Activated T-cell treated with anti-CD3 and anti-CD28 coated beads, Interleukin-2, amount 50 U/mL, for 4 hours (primary cell): ENCODE results near the gene SDSL. TPM values are rescaled to one million over a fixed set of nuclear protein-coding genes. Genes with fewer than 3 reads are reported as not detected.

Experiments
- ATAC-seq, 2 donors: fragments of 200-7000 bp; cut with Tn5 transposase; one replicate each; pipeline ENCODE4 v1.10.0; 2021
- DNase-seq: peaks from one replicate; pipeline ENCODE4 v3.0.0-alpha.2; 2020
- H3K27me3 Mint-ChIP-seq: one replicate; pipeline ENCODE4 v1.8.0; 2021; ENCODE audit warnings: low read depth, mixed read lengths
- H3K36me3 Mint-ChIP-seq: one replicate; pipeline ENCODE4 v1.8.0; 2022; ENCODE audit warnings: mixed read lengths; ENCODE audit not compliant: insufficient read depth
- H3K4me1 Mint-ChIP-seq: one replicate; pipeline ENCODE4 v1.8.0; 2021; ENCODE audit warnings: low read depth, mixed read lengths
- H3K4me3 Mint-ChIP-seq: one replicate; pipeline ENCODE4 v1.8.0; 2021; ENCODE audit warnings: mild to moderate bottlenecking, moderate library complexity, mixed read lengths
- H3K9me3 Mint-ChIP-seq: one replicate; pipeline ENCODE4 v1.8.0; 2021; ENCODE audit warnings: mixed read lengths
- total RNA-seq, 3 donors: library from RNA; stranded (reverse); gene quantifications; one replicate each; pipeline ENCODE4 v1.2.1, GENCODE V29; 2021

The SDSL gene
- total RNA-seq, 3 donors from 2014 or later, result 0.46 TPM; not detected in 2

- ATAC-seq (no peak), DNase-seq (no peak)
- no peak overlapping the region for H3K4me3 Mint-ChIP-seq
- peaks cover 88% of the 10 kb centered on the region for H3K27me3 Mint-ChIP-seq
- H3K4me1 Mint-ChIP-seq, result peaks cover 17% of the 10 kb centered on the region
- H3K36me3 Mint-ChIP-seq, result no peaks in the 10 kb centered on the region
- H3K9me3 Mint-ChIP-seq, result peaks cover 3% of the 10 kb centered on the region
These were observed 56.3 kb downstream of the SDSL start for GRCh38 chr12:113478351-113479011.

DNA sequence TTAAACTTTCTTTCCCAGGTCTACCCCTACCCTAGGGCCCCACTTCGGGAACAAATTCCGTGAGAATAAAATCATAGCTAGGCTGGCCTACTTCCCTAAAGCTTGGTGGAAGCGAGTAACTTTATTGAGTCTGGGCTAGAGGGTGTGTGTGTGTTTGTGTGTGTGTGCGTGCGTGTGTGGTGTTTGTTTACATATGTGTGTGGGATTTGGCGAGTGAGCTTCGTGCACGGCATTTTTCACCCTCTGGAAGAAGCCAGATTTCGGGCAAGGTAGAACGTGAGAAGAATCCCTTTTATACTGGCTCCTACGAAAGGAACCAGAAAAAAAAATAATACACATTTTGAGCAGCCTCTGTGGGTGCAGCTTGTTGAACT is 57.0 kb downstream of the SDSL start:
- Mint-ChIP-seq H3K9me3 (peaks cover 3% of the 10 kb centered on the region), H3K27me3 (peaks cover 89% of the 10 kb centered on the region), H3K4me1 (peaks cover 16% of the 10 kb centered on the region), H3K4me3 (no peak overlapping the region), H3K36me3 (no peaks in the 10 kb centered on the region)
- ATAC-seq, result no peak
- DNase-seq, result no peak

GRCh38 chr12:113479590-113480335 is 57.6 kb downstream of the SDSL start:
- DNase-seq, result no peak
- peaks cover 3% of the 10 kb centered on the region for H3K9me3 Mint-ChIP-seq
- no peak overlapping the region for H3K4me3 Mint-ChIP-seq
- H3K36me3 Mint-ChIP-seq, result no peaks in the 10 kb centered on the region
- peaks cover 87% of the 10 kb centered on the region for H3K27me3 Mint-ChIP-seq
- H3K4me1 Mint-ChIP-seq, result peaks cover 11% of the 10 kb centered on the region
- ATAC-seq, result peak in 1 of 2 donors; percentile 46

DNA sequence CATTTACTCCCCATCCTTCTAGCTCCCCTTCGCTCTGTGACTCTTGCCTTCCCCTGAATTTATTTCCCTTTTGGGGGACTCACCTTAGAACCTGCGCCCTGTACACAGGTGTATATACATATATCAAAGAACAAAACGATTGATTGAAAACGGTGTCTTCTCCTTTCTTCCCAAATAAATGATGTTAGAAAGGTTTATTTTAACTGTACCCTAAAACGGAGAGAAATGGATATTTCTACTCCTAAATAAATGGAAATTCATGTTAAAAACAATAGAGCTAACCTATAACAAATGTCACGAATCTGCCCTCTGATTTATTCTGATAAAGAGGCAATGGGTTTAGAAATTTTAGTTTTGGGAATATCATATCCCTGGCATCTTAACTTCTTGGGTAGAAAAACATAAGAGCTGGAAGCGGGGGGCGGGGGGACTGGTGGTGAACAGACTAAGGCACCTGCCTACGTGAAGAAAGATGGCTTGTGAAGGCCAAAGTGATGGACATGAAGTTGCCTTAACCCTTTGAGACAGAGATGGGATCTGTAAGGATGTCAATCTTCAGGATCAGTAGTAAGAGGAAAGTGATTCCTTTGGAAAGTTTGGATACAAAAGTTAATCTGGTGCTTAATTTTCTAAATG is 58.3 kb downstream of the SDSL start:
- H3K4me3 Mint-ChIP-seq, result no peak overlapping the region
- H3K4me1 Mint-ChIP-seq, result peaks cover 7% of the 10 kb centered on the region
- DNase-seq, result no peak
- H3K27me3 Mint-ChIP-seq, result peaks cover 80% of the 10 kb centered on the region
- ATAC-seq, result no peak
- peaks cover 3% of the 10 kb centered on the region for H3K9me3 Mint-ChIP-seq
- H3K36me3 Mint-ChIP-seq, result no peaks in the 10 kb centered on the region

GRCh38 chr12:113482334-113482733 is 60.2 kb downstream of the SDSL start:
- H3K4me1 Mint-ChIP-seq, result peaks cover 7% of the 10 kb centered on the region
- peaks cover 79% of the 10 kb centered on the region for H3K27me3 Mint-ChIP-seq
- no peaks in the 10 kb centered on the region for H3K36me3 Mint-ChIP-seq
- peaks cover 3% of the 10 kb centered on the region for H3K9me3 Mint-ChIP-seq
- no peak overlapping the region for H3K4me3 Mint-ChIP-seq
- DNase-seq, result no peak
- ATAC-seq, result no peak

- ATAC-seq, result no peak
These were observed 63.1 kb downstream of the SDSL start for GRCh38 chr12:113485330-113485729.

GRCh38 chr12:113486722-113487121 is 64.5 kb downstream of the SDSL start:
- ATAC-seq (no peak), DNase-seq (no peak)
- H3K9me3 Mint-ChIP-seq, result no peaks in the 10 kb centered on the region
- H3K27me3 Mint-ChIP-seq, result peaks cover 48% of the 10 kb centered on the region
- H3K36me3 Mint-ChIP-seq, result no peaks in the 10 kb centered on the region
- H3K4me3 Mint-ChIP-seq, result no peak overlapping the region
- no peaks in the 10 kb centered on the region for H3K4me1 Mint-ChIP-seq

More at GRCh38 chr12:113485330-113485729, 63.1 kb downstream of the SDSL start:
- H3K4me1 Mint-ChIP-seq, result no peaks in the 10 kb centered on the region
- peaks cover 57% of the 10 kb centered on the region for H3K27me3 Mint-ChIP-seq
- no peaks in the 10 kb centered on the region for H3K36me3 Mint-ChIP-seq
- no peaks in the 10 kb centered on the region for H3K9me3 Mint-ChIP-seq
- no peak for DNase-seq
- H3K4me3 Mint-ChIP-seq, result no peak overlapping the region

Other genes starting within 250 kb of the SDSL start
- 100 to 1,000 TPM; 213 to 236 (median 232) TPM for gene DDX54, start 236.9 kb upstream of the SDSL start, total RNA-seq
- 10 to 100 TPM; 24.6 to 31.0 (median 27.5) TPM for gene RITA1, start 236.7 kb upstream of the SDSL start, total RNA-seq
- gene TPCN1, start 200.9 kb upstream of the SDSL start, total RNA-seq, result 10 to 100 TPM; 17.5 to 23.7 (median 20.8) TPM
- gene SLC8B1, start 87.3 kb upstream of the SDSL start, total RNA-seq, result 10 to 100 TPM; 12.4 to 14.7 (median 13.6) TPM
- 10 to 100 TPM; 22.9 to 25.3 (median 24.2) TPM for gene PLBD2, start 63.8 kb upstream of the SDSL start, total RNA-seq
- under 1 TPM in 1 of 3 donors, not detected in 2; 0.18 TPM for gene SDS, start 18.5 kb upstream of the SDSL start, total RNA-seq
- not detected for gene LHX5, start 49.5 kb downstream of the SDSL start, total RNA-seq